Measurements from ENCODE around the gene SLC9A9. TPM values are rescaled to one million over a fixed set of nuclear protein-coding genes. Genes with fewer than 3 reads are reported as not detected.

Gene SLC9A9
- total and polyA plus RNA-seq, 8 donors = 0.28 to 5.9 (median 0.75) TPM

DNA sequence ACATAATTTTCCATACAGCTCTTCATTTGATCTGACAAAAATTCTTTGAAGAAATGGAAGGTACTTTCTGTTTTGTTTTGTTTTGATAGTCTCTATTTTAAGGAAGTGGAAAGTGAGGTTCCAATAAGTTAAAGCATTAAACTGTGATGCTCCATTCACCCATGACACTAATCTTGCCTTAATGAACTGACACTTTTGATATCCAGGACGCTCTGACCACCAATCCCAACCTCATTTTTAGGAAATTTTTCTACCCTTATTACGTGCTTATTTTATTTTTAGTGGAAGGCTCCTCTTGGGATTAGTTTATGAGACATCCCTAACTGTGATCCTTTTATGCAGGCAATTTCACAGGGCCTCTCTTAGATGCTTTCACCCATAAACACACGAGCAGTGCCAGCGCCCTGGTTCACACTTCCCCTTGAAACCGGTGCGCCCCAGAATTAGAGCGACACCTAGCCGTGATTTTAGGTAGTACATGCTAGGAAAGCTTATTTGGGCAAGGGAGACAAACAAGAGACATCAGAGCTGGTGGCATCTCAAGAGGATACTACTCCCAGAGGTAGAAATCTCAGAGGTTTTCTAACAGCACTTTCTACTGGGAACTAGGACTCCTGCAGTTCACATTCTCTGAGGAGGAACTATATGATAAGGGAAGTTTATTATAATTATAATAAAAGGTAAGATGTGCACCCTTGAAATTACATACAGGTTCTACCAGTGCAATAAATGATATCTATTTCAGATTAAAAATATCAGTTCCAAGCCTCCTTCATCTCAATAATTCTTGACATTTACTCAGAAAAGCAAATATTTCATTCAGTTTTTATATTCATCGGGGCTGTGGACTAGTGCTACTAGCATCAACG lies 173.9 kb downstream of the SLC9A9 start:
- peak; percentile 48 to 93 (median 89) for ATAC-seq
- FAIRE-seq = peak; percentile 78
- TF ChIP-seq, protein P1, sequence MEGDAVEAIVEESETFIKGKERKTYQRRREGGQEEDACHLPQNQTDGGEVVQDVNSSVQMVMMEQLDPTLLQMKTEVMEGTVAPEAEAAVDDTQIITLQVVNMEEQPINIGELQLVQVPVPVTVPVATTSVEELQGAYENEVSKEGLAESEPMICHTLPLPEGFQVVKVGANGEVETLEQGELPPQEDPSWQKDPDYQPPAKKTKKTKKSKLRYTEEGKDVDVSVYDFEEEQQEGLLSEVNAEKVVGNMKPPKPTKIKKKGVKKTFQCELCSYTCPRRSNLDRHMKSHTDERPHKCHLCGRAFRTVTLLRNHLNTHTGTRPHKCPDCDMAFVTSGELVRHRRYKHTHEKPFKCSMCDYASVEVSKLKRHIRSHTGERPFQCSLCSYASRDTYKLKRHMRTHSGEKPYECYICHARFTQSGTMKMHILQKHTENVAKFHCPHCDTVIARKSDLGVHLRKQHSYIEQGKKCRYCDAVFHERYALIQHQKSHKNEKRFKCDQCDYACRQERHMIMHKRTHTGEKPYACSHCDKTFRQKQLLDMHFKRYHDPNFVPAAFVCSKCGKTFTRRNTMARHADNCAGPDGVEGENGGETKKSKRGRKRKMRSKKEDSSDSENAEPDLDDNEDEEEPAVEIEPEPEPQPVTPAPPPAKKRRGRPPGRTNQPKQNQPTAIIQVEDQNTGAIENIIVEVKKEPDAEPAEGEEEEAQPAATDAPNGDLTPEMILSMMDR (IDR thresholded peaks at IDR 0.05) = peak; percentile 66 to 86 (median 76)
- whole genome bisulfite sequencing, 2 donors = 28 to 32% methylated on average over 10 of the region's 10 CpGs
- no peak overlapping the region for H3K4me3 ChIP-seq
- H3K9me3 ChIP-seq = no peaks in the 10 kb centered on the region
- no peak overlapping the region for H3K27ac ChIP-seq
- H3K27me3 ChIP-seq = no peaks in the 10 kb centered on the region
- H3K36me3 ChIP-seq = no peaks in the 10 kb centered on the region
- DNase-seq = peak; percentile 16 to 68 (median 49)
- no peaks in the 10 kb centered on the region for H3K4me1 ChIP-seq
- intact Hi-C loops (cut with DNase I) = no loop called here

DNA sequence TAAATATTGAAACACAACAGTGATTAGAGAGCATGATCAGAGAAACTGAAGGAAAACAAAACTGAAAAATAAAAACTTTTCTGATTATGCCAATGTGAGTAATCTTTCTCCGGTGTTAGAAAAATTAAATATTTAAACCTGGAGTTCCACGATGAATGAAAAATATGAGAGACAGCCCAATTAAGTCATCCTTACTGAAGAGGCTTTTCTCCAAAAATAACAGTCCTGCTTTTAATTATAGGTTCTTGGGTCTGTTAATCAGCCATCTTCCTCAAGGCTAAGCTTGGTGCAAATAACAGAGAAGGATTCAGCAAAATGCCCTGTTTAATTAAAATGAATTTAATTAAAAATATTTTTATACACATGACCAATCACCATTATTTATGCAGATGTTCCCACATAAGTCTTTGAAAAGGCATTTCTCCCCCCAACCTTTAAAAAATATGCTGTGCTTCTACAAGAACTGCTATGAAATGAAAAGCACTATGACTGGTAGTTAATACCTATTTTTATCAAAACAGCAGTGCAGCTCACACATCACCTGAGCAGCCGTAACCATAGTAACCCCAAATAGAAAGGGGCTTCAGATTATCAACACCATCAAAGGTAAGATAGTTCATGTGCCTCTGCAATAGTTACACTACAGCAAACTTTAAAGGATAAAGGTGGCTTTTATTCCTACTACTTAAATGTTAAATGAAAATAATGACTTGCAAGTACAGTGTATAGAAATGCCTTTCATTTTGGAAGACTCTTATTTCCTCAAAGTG lies 175.7 kb downstream of the SLC9A9 start:
- Histone ChIP-seq H3K27ac (no peak overlapping the region), H3K27me3 (no peaks in the 10 kb centered on the region), H3K9me3 (no peaks in the 10 kb centered on the region), H3K4me1 (no peaks in the 10 kb centered on the region), H3K4me3 (no peak overlapping the region), H3K36me3 (no peaks in the 10 kb centered on the region)
- no peak for ATAC-seq
- TF ChIP-seq, protein P1 (IDR thresholded peaks at IDR 0.05) = no peak
- no peak for FAIRE-seq
- intact Hi-C loops (cut with DNase I) = no loop called here
- 72 to 85% methylated on average over 3 of the region's 3 CpGs for WGBS, 2 donors
- no peak for DNase-seq

DNA sequence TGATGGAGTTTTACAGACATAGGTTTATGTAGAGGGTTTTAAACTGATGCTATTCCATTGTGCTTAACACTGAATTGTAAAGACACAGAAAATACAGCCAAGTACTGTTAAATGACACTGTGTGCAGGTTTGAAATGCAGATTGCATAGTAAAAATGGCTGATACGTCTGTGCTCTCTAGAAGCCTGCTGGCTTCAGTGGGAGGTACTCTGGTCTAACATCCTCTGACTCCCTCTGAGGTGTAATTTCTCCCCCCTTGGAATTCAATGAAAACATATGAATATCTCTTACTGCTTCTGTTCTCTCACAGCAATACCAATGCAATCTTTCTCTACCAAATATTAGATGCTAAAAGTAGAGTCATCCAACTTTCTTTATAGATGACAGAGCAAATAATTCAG lies 176.6 kb downstream of the SLC9A9 start:
- 19 to 28% methylated on average over 1 of the region's 1 CpG for WGBS, 2 donors
- no peak overlapping the region for H3K27ac ChIP-seq
- H3K9me3 ChIP-seq = no peaks in the 10 kb centered on the region
- DNase-seq (no peak), ATAC-seq (no peak), FAIRE-seq (no peak)
- H3K36me3 ChIP-seq = no peaks in the 10 kb centered on the region
- no peaks in the 10 kb centered on the region for H3K27me3 ChIP-seq
- intact Hi-C loops (cut with DNase I) = no loop called here
- H3K4me1 ChIP-seq = no peaks in the 10 kb centered on the region
- TF ChIP-seq, protein P1 (IDR thresholded peaks at IDR 0.05) = no peak
- H3K4me3 ChIP-seq = no peak overlapping the region

DNA sequence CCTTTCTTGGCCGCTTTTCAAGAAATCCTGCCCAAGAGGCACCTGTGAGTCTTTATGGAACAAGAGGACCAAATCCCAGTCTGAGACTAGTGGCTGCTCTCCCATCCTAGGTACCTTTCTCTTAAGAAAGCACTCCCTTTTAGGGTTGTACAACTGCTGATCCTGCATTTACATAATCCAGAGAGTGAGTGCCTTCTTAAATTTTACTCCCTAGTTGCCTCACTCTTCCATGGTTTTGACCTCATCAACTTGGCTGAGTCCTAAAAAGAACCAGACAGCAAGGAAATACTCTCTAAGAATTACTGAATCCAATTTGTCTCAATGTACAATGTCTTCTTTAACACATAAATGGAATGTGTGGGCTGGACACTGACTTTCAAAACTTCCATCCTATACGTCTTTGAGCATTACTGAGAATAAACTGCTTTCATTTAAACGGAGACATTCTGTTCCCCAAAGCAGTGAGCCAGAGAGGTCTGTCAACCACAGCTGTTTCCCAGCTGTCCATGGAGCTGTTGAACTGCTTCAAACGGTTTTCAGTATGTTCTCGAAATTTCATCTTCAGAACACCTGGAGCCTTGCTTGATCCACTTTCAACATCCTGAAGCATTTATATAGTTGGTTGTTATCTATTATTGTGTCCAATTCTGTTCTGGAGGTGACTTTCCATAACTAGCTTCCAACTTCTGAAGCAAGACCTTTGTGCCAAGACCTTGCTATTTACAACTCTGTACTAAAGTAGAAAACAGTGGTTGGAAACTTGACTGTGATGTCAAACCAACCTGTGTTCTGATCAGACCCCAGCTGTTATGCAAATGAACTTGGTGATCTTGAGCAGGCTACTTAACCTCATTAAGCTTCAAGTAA lies 179.1 kb downstream of the SLC9A9 start:
- Histone ChIP-seq H3K9me3 (no peaks in the 10 kb centered on the region), H3K36me3 (no peaks in the 10 kb centered on the region), H3K27ac (no peak overlapping the region), H3K4me3 (no peak overlapping the region), H3K4me1 (no peaks in the 10 kb centered on the region), H3K27me3 (no peaks in the 10 kb centered on the region)
- intact Hi-C loops (cut with DNase I) = no loop called here
- FAIRE-seq (no peak), ATAC-seq (no peak), DNase-seq (no peak)
- WGBS, 2 donors = 39 to 49% methylated on average over 5 of the region's 5 CpGs
- TF ChIP-seq, protein P1 (IDR thresholded peaks at IDR 0.05) = no peak
